Suprapubic skin (tissue), 3 donors: ENCODE data around the gene MAP4.

Experiments used
- CTCF ChIP-seq, 2 donors: fragments of 200-600 bp in 1 of 2; fragments of 450-650 bp in 1 of 2; sonication (generic) in 1 of 2; IDR thresholded peaks; one replicate each; pipeline ENCODE4 v1.5.1; 2016 to 2019; ENCODE audit warnings: antibody characterized with exemption in 2 of 2, mild to moderate bottlenecking in 1 of 2, moderate library complexity in 1 of 2
- EP300 ChIP-seq: sonication (generic); formaldehyde crosslinking; IDR thresholded peaks from one replicate; pipeline ENCODE4 v1.6.1; 2017; ENCODE audit warnings: antibody characterized with exemption
- POLR2A ChIP-seq, 2 donors: fragments of 450-650 bp; IDR thresholded peaks; one replicate each; pipeline ENCODE4 v1.6.1; 2017; ENCODE audit warnings: antibody characterized with exemption in 2 of 2, mild to moderate bottlenecking in 2 of 2, moderate library complexity in 2 of 2

GRCh38 chr3:47825590-47825989 lies 190.6 kb downstream of the MAP4 start:
- TF ChIP-seq CTCF (IDR thresholded peaks at IDR 0.05) (no peak), EP300 (no peak), POLR2A (IDR thresholded peaks at IDR 0.05) (no peak)
